Measurements from ENCODE around the gene PARD6G. TPM values are rescaled to one million over a fixed set of nuclear protein-coding genes. Genes with fewer than 3 reads are reported as not detected.

The PARD6G gene
- total and polyA plus RNA-seq, 2 of the 8 experiments (the other 6 are each of a cell fraction or from before 2014, with no cell fraction given), result 11.3 to 17.9 TPM

DNA sequence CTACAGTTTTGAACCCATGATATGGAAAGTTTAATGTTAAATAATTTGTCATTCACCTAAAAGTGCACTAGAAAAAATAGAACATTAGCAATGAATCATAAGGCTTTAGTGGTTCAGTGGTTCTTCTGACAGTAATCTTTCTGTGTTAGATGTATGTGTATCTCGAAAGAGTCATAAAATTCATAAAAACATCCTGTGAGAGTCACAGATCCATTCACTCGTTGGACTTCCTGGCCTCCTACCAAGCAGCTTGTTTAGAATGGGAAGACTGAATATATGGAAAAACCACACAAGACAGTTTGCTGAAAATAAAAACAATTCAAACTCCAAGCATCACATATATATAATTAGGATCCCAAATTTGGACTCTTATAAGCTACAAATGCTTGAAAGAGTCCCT lies 103.4 kb downstream of the PARD6G start:
- peaks cover 0 to 6% of the 10 kb centered on the region in 2 experiments for H4K20me1 ChIP-seq (replicated peaks in 1 of 2; ENCODE audit: control insufficient read depth in 1 of 2, insufficient read depth in 2 of 2, low read length in 2 of 2)
- no peak overlapping the region for H3K23ac ChIP-seq (ENCODE audit: insufficient read length)
- H4K91ac ChIP-seq (replicated peaks; ENCODE audit: insufficient read length, low read length), result no peak overlapping the region
- H3K9me3 ChIP-seq (ENCODE audit: insufficient read depth in 2 of 2, low read depth in 1 of 2, low read length in 1 of 2), result no peaks in the 10 kb centered on the region
- no peaks in the 10 kb centered on the region; the same call in 1 of the 2 replicates for H3K79me1 ChIP-seq (ENCODE audit: low read depth, low read length)
- H3K27ac ChIP-seq (ENCODE audit: low read depth, low read length), result no peak overlapping the region
- H3K9ac ChIP-seq (replicated peaks in 1 of 4; ENCODE audit: extremely low read depth in 1 of 4, low read depth in 3 of 4, low read length in 3 of 4), result no peak overlapping the region
- H2AK5ac ChIP-seq (ENCODE audit: low read depth, low read length), result no peak overlapping the region
- H3K4me3 ChIP-seq (ENCODE audit: extremely low read depth in 1 of 4, insufficient read depth in 2 of 4, low read depth in 3 of 4, low read length in 4 of 4), result no peak overlapping the region
- H4K8ac ChIP-seq (ENCODE audit: extremely low read depth, insufficient read depth, low read length), result no peak overlapping the region
- H3K4me1 ChIP-seq (replicated peaks in 1 of 4; ENCODE audit: control insufficient read depth in 3 of 4, insufficient read depth in 4 of 4, low read length in 3 of 4), result no peaks in the 10 kb centered on the region; a peak in 2 of 7 replicates
- H3K23me2 ChIP-seq (ENCODE audit: low read depth, low read length), result peaks cover 3% of the 10 kb centered on the region; the same call in 1 of the 2 replicates
- no peak overlapping the region for H3K4ac ChIP-seq (replicated peaks; ENCODE audit: insufficient read length, low read depth, low read length)
- no peak overlapping the region for H4K5ac ChIP-seq (ENCODE audit: insufficient read length, low read depth, low read length)
- 0 out of 4 replicates have a peak, but pooled peaks cover 0 to 7% of the 10 kb centered on the region in 2 experiments for H3K79me2 ChIP-seq (ENCODE audit: control insufficient read depth in 1 of 2, insufficient read depth in 2 of 2, low read length in 2 of 2)
- no peak overlapping the region for H2AFZ ChIP-seq (ENCODE audit: low read length)
- H2BK20ac ChIP-seq (ENCODE audit: low read length), result no peak overlapping the region
- no peak overlapping the region for H2BK120ac ChIP-seq (replicated peaks; ENCODE audit: low read depth, low read length)
- CTCF ChIA-PET (ENCODE audit: partially characterized antibody), result interaction anchor here (1.1 to 4.6 kb wide), 3 partner anchors 10 to 109 kb away, joined by 4 to 39 read pairs (median 4); no protein-coding TSS in a partner anchor
- FAIRE-seq (no peak), DNase-seq (ENCODE audit: low read depth in 1 of 2, low spot score in 2 of 2) (no peak)
- H3K4me2 ChIP-seq (ENCODE audit: insufficient read depth in 1 of 2, low read depth in 2 of 2, low read length in 2 of 2), result no peak overlapping the region
- 95% methylated on average over 2 of the region's 2 CpGs; no CpG with 5 or more reads in 1 of the 2 experiments for WGBS, 2 experiments (ENCODE audit: extremely low coverage in 1 of 2, insufficient coverage in 1 of 2, insufficient read length in 1 of 2, insufficient replicate concordance in 2 of 2, low coverage in 1 of 2, low lambda C conversion rate in 2 of 2, missing lambda C conversion rate in 1 of 2)
- no peak overlapping the region for H3K56ac ChIP-seq (replicated peaks; ENCODE audit: insufficient read length, low read depth, low read length)
- no peak overlapping the region for H3K18ac ChIP-seq (ENCODE audit: extremely low read depth, low read length)
- H3K36me3 ChIP-seq (ENCODE audit: control insufficient read depth in 2 of 4, insufficient read depth in 4 of 4, low read length in 3 of 4), result peaks cover 0 to 33% (median 6%) of the 10 kb centered on the region in 4 experiments; a peak in 5 of 8 replicates
- no peak overlapping the region for H2BK5ac ChIP-seq (ENCODE audit: low read depth, low read length)
- no peak overlapping the region for H3K14ac ChIP-seq (ENCODE audit: insufficient read length)
- TF ChIP-seq CBX8 (IDR thresholded peaks at IDR 0.05; ENCODE audit: borderline replicate concordance, low read depth, low read length), result no peak
- TF ChIP-seq EGR1 (IDR thresholded peaks at IDR 0.05; ENCODE audit: borderline replicate concordance, low read depth, low read length), result no peak
- no peak for TF ChIP-seq TAF7 (optimal IDR thresholded peaks at IDR 0.05; ENCODE audit: borderline replicate concordance, low read depth, low read length)
- no peak for TF ChIP-seq TCF12 (IDR thresholded peaks at IDR 0.05; ENCODE audit: low read depth, low read length)
- TF ChIP-seq EP300 (IDR thresholded peaks at IDR 0.05; ENCODE audit: borderline replicate concordance in 1 of 2, low read depth in 2 of 2, low read length in 2 of 2), result no peak
- TF ChIP-seq TAF1 (IDR thresholded peaks at IDR 0.05; ENCODE audit: low read depth, low read length), result no peak
- TF ChIP-seq TEAD4 (IDR thresholded peaks at IDR 0.05; ENCODE audit: low read depth, low read length), result no peak
- TF ChIP-seq SP2 (IDR thresholded peaks at IDR 0.05; ENCODE audit: low read length), result no peak
- POLR2A ChIA-PET (ENCODE audit: partially characterized antibody), result interaction anchor here (1.9 to 2.5 kb wide), 2 partner anchors 15 to 34 kb away, joined by 6 to 9 read pairs; no protein-coding TSS in a partner anchor
- no peaks in the 10 kb centered on the region for H3K27me3 ChIP-seq (replicated peaks in 1 of 4; ENCODE audit: control insufficient read depth in 3 of 4, extremely low read depth in 1 of 4, insufficient read depth in 3 of 4, low read length in 3 of 4)
- H2BK15ac ChIP-seq (ENCODE audit: low read length), result no peak overlapping the region
- H2BK12ac ChIP-seq (ENCODE audit: low read depth, low read length), result no peak overlapping the region

All from H1 (cell line).